ENCODE measurements around the gene LMAN1L.
A peak's percentile ranks its signal among the peaks of the same experiment; 100 is the strongest.

The LMAN1L gene

DNA sequence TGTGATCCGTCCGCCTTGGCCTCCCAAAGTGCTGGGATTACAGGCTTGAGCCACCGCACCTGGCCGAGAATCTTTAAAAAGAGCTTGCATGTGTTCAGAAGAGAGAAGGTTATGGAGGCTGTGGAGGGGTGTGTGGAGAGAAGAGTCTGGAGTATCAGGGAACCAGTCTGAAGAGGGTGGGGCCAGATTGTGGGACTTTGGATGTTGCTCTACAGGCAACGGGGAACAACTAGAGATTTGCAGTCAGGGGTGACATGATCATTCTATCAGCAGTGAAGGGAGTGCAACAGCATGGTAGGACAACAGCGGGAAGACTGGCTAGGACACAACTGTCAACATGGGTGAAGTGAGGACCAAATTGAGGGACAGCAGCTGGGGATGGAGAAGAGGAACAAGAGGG is 51.7 kb downstream of the LMAN1L start:
- no peak for DNase-seq

DNA sequence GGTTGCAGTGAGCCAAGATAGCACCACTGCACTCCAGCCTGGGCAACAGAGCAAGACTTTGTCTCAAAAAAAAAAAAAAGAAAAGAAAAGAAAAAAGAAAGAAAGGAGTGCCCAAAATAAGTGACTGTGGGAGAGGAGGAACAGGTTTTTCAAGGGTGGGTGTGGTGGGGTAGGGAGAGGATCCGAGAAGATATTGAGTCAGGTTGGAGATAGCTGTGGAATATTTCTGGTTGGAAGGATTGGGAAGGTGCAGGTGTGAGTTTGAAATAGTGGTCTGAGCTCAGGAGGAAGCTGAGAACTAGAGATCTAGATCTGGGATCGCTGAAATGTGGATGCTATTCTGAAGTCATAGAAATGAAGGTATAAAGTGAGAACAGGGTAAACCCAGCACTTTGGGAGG is 52.7 kb downstream of the LMAN1L start:
- no peak for DNase-seq

DNA sequence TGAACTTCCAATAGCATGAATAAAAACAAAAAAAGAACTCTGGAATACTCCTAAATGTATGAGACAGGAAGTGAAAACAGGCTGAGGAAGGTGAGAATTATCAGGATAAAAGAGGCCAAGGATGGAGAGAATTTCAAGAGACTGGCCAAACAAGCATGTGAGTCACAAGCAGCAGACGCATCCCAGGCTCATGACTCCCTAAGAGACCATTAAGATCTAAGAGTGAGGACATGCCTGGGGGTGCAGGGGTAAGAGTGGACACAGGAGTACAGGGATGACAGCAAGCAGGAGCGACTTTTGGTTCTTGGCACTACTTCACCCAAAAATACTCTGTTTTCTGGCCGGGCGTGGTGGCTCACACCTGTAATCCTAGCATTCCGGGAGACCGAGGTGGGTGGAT is 53.5 kb downstream of the LMAN1L start:
- DNase-seq = no peak

DNA sequence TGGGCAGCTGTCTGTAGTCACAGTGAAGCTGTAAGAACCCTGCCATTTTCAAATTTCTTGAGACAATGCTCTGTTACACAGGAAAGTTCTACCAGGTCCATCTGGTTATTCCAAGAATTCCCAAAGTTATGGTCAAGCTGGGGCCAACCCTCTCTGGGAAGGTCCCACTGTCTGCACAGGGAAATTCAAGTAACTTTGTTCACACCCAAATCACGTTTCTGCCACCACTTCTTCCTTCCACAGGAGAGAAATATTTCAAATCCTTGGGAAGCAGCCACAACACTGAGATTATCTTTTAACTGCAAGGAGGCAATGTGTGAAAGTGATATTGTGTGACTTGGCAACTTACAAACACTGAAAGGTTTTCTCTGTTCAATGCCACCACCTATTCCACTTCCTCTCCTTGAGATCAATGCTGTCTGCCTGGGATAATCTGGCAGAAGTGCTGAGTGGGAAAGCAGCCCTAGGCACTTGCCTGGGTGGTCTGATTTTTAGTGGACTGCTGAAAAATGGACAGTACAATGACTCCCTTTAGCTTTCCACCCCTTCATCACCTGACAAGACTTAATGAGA is 54.9 kb downstream of the LMAN1L start:
- peak in 1 of 2 experiments; percentile 39 for DNase-seq

DNA sequence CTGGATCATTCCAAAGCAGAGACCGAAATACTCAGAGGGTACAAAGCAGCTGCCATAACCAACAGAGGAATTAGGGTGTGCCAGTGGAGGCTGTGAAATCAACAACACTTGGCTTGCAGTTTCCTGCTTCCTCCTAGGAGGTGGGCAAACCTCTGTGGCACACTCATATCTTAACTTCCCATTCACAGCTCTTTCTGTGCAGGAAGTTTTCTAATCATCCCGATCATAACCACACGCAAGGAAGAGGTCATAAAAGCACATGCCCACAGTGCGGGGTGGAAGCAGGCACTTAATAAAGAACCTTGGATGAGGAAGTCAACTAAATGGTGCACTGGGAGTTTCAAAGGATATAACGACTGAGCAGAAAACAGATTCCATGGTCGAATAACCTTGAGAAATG is 55.4 kb downstream of the LMAN1L start:
- DNase-seq = peak; percentile 98 to 99

DNA sequence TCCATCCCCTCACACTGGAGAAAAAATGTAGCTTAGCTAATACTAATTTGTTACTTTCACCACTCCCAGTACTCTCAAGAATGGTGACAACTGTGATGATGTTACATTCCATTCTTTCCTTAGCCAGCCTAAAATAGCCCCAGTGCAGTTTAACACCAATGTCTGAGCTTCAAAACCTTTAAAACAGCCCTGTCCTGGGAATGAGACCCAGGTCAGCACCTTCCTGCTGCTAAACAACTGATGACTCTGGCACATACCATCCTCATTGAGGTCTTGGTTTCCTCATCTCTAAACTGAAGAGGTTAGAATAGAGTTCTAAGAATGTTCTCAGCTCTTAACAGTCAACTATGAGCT is 56.7 kb downstream of the LMAN1L start:
- no peak for DNase-seq

DNA sequence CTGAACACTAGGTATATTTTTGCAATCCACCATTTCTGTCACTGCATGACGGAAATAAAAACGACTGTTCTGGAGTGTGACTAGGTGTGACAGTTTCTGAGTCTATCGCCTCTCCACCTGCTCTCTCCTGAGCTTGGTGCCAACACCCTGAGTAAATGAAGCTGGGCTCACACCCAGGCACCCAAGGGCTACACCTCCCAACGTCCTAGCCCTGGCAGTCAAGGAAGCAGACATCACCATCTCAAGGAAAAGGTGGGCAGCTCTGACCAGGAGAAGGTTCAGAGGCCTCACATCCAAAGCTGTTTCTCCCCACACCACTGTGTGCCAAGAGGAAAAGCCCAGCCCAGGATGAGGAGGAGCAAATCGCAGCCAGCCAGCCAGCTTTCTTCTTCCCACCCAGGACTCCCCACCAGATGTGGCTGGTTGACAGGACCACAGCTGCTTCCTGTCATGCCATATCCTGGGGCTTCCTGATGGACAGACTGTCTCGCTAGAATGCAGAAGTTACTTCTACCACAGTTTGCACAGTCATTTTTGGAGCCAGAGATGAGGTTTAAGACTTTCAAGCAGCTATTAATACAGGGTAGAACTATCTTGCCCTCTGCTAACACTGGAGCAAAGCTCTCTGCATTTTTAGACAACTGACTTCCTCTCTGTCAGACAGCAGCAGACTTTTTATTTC is 57.2 kb downstream of the LMAN1L start:
- DNase-seq = peak; percentile 100

DNA sequence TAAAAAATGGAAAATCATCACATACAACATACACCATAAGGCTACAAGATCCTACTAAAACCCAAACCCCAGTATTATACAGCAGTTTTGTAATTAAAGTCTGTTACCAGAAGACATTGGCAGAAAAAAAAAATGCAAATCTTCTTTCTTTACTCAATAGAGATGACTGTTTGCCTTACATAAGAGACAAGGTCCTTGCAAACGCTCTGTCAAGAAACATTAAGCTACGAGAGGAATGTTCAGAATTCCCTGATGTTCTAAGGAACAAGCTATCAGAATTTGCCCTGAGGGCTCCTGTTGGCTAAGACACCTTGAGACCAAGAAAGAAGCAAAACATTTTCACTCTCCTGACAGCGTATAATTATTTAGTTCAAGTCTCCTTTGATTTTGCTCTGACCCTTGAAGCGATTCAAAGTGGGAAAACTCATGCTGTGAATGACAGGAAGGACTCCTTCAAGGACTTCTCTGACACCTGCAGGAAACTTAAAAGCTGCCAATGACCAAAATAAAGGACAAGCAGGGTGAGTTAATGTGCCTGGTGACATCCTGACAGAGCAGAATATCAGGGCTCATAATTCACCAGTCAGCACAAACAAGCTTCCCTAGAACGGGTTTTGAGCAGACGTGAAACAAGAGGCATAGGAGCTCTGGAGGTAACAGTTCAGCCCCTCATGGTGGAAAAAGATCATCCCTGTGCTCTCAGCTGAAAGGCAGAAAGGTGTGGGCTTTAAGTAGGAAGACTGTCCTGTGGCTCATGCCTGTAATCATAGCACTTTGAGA is 58.0 kb downstream of the LMAN1L start:
- DNase-seq = no peak

DNA sequence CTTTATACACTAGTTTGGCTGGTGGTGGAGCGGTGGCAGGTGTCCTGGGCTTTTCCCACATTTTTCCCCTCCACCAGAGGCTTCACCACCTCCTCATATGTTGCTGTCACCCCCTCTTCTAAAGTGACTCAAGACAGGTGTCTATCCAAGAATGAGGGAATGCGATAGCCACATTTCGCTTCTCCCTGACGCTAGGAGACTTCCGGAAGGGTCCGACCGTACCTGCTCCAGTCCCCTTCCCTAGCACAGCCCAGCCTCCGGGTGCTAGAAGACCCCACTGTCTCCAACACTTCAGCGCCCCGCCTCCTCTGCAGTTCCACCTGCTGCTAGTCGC is 60.0 kb downstream of the LMAN1L start:
- DNase-seq = no peak

DNA sequence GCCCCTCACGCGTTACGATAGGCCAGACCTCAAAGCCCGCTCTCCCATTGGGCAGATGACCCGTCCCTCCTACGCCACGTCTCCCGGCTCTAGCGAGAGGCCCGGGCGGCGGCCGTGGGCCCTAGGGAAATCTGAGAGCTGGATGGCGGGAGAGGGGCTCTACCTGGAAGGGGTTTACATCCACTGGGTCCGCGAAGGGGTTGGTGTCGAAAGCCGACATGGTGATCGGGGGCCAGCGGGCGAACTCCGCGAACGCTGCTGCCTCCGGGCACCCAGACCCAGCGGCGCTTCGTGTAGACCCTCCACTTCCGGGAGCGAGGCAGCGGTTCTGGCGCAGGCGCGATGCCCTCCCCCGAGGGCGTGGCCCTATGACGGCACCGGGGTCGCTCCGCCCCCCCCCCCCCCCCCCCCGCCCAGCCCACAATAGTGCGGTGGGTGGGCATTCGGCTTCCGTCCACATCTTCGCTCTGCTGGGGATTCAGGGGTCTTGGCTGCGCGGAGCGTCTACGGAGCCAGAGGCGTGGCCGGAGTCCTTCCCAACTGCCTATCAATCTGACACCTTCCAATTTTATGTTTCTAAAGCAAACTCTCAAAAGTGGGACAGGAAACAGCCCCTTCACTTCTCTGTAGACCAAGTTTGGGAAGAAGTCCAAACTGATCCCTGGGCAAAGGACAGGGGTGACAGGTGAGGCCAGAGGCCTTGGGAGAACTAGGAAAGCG is 60.6 kb downstream of the LMAN1L start, which contains the start of gene SCAMP2:
Gene SCAMP2, minus strand, starts transcription at position 330 of the 720 bp plus-strand sequence. Its CDS starts 110 bp downstream, at position 220.
- peak; percentile 96 to 98 for DNase-seq

DNA sequence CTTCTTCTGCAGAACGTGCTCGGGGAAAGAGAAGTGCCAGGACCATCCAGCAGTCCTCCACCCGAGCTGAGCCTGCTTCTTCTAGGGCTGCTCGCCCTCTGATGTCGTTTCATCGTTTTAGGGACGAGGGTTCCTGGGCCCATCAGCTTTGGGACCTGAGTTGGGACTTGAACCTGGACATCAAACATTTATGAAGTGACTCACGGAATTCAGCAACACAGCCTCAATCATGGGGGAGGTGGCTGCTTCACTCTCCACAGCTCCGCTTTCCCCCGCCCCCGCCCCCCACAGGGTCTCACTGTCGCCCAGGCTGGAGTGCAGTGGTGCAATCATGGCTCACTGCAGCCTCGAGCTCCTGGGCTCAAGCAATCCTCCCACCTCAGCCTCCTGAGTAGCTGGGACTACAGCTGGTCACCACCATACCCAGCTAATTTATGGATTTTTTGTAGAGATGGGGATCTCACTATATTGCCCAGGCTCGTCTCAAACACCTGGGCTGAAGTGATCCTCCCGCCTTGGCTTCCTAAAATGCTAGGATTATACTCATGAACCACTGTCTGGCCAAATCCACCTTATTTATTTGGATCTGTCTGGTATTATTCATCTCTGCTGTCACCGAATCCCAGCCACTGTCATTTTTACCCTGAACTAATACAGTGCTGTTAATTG is 61.3 kb downstream of the LMAN1L start:
- DNase-seq = peak; percentile 46 to 53
